GM12872 (cell line): ENCODE measurements around the gene TAF11.

ENCODE experiments used
- TF ChIP-seq, protein P1 (sequence below): IDR thresholded peaks from 3 replicates; pipeline ENCODE4 v1.5.1; 2011; ENCODE audit warnings: low read depth, mild to moderate bottlenecking, low read length, moderate library complexity; ENCODE audit not compliant: insufficient read depth

Gene TAF11

DNA sequence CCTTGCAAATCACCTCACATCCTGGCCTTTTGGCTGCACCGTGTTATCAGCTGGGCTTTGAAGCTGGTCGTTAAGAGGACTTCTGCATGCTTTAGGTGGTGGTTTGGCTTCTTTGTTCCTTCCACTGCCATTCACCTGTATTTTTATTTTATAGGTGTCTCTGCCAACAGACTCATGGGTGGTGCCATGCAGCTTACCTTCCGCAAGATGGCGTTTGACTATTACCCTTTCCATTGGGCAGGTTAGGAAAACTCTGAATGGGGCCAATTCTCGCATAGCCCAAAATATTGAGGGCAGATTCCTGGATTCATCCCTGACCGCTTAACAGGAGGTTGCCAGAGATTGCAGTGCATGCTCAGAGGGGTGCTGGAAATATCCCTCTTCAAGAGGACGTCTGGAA is 32.4 kb downstream of the TAF11 start:
- TF ChIP-seq, protein P1, sequence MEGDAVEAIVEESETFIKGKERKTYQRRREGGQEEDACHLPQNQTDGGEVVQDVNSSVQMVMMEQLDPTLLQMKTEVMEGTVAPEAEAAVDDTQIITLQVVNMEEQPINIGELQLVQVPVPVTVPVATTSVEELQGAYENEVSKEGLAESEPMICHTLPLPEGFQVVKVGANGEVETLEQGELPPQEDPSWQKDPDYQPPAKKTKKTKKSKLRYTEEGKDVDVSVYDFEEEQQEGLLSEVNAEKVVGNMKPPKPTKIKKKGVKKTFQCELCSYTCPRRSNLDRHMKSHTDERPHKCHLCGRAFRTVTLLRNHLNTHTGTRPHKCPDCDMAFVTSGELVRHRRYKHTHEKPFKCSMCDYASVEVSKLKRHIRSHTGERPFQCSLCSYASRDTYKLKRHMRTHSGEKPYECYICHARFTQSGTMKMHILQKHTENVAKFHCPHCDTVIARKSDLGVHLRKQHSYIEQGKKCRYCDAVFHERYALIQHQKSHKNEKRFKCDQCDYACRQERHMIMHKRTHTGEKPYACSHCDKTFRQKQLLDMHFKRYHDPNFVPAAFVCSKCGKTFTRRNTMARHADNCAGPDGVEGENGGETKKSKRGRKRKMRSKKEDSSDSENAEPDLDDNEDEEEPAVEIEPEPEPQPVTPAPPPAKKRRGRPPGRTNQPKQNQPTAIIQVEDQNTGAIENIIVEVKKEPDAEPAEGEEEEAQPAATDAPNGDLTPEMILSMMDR = peak; percentile 9; the same call in 1 of the 3 replicates

DNA sequence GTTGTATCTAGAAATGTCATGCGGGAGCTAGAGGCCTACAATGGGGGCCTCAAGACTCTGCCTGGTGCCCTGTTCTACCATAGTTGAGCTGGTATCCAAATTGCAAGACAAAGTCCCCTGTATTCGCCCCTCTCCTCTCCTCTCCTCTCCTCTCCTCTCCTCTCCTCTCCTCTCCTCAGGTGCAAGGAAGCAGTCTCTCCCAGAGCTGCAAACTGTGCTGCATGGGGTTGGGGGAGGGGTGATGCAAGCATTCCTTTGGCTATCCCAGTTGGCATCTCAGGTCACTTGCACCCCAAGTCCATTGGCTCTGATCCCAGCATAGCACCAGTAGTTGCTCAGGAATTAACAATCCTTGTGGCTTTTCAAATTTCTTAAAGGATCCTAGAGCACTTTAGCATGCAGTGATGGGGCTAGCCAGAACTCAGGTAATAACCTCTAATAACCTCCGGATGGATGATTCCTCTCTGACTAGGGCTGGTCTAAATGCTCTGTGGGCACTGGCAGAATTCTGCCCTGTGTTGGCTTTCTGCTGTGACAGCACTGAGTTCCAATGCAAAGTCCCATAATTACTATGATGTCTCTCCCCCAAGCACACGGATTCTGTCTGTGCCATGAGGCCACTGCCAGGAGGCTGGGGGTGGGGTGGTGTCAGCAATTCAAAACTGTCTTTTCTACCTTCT is 35.3 kb downstream of the TAF11 start:
- TF ChIP-seq, protein P1 = no peak

DNA sequence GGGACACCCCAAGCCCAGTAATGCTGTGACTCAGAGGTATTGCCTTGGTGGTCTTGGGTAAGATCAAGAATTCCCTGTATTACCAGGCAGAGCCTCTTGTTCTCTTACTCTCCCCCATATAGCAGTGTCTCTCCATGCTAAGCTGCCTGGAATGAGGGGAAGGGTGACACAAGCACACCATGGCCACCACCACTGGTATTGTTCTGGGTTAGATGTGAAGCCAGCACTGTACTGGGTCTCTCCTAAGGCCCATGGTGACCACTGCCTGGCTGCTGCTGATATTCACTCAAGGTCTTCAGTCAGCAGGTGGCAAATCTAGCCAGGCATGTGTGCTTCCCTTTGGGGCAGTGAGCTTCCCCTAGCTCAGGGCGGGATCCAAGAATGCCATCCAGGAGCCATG is 36.5 kb downstream of the TAF11 start:
- TF ChIP-seq, protein P1 = no peak

DNA sequence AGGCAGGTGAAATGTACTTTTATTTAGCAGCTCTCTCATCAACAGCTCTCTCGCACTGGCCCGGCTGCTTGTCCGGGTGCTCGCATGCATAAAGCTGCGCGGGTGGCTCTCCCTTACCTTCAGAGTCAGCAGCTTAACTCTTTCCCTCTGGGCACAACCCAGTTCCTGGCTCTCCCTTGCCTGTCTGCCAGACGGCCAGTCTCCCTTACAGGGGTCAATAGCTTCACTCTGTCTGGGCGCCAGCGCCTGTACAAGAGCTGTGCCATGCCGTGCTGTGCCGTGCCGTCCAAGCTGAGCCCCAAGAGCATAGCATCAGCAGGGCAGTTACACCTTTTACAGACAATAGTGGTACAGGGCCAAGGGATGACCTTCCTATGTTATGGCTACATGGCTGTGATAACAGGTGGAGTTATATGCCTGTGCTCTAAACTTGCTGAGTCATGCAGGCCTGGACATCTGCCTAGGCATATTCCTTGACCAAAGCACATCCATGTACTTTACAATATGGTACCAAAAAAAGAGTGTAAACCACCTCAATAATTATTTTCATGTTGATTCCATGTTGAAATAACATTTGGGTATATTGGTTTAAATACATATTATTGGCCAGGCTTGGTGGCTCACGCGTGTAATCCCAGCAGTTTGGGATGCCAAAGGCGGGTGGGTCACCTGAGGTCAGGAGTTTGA is 48.0 kb downstream of the TAF11 start:
- TF ChIP-seq, protein P1 = no peak

DNA sequence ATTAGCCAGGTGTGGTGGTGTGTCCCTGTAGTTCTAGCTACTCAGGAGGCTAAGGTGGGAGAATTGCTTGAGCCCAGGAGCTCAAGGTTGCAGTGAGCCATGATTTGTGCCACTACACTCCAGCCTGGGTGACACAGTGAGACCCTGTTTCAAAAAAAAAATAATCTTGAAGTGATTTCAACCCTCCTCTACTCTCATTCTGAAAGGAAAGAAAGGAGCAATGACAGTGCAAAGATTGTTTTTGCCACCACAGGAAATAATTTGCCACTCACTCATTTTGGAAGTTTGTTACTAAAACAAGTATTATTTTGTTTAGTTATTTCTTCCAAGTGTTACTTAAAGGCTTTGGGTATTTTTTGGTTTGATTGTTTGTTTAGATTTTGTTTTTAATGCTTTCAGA is 50.3 kb downstream of the TAF11 start:
- TF ChIP-seq, protein P1 = no peak

DNA sequence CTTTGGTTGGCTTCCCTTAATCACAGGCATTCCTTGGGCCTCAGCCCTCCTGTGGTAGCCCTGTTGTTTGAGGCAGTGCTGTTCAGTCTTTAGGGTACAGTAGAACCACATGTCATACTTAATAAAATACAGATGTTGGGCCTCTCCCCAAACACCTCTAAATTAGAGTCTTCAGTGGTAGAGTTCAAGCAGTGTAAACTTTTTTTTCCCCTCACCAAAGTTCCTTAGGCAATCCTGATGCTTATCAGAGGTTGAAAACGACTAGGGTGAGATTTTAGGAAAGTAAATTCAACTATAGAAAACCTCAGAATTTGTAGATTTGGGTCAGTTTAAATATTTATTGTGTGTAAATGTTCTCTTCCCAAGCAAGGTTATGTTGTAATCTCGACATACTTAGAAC is 51.4 kb downstream of the TAF11 start:
- TF ChIP-seq, protein P1 = no peak

DNA sequence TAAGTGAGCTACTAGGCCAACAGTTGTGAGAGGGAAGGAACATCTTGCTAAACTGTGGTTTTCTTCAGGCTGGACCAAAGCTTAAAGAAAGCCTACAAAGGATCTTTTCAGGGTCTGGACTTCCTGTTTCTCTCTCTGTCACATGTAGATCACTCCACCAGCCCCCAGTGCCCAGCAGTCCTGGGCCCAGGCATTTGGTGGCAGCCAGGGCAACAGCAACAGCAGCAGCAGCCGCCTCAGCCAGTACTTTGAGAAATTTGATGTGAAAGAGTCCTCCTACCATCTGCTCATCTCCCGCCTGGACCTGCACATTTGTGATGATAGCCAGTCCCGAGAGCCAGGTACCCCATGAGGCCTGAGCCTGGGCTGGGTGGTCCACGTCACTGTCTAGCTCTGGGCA is 51.8 kb downstream of the TAF11 start:
- TF ChIP-seq, protein P1 = no peak
